CD4-positive, alpha-beta T cell (primary cell): ENCODE measurements around the gene DBNDD1. TPM values are rescaled to one million over a fixed set of nuclear protein-coding genes. Genes with fewer than 3 reads are reported as not detected.

Source experiments
- ATAC-seq: fragments of 200-7000 bp; cut with Tn5 transposase; one replicate; pipeline ENCODE4 v1.10.0; 2022; ENCODE audit warnings: mild to moderate bottlenecking; ENCODE audit not compliant: poor library complexity
- CTCF ChIA-PET: fragments of 350-600 bp; sonication (Branson Sonifier 250); formaldehyde crosslinking; loops from one replicate; lab custom pipeline; 2021; ENCODE audit warnings: antibody characterized with exemption, inconsistent platforms; lab: Charles Lee
- POLR2A ChIA-PET: fragments of 350-600 bp; sonication (Branson Sonifier 250); formaldehyde crosslinking; loops from one replicate; lab custom pipeline; 2021; ENCODE audit warnings: antibody characterized with exemption, inconsistent platforms; lab: Charles Lee
- DNase-seq, 14 experiments: peaks; one replicate each; pipeline ENCODE4 v3.0.0-alpha.2; 2013 to 2020; ENCODE audit warnings: mixed read lengths in 2 of 14
- H3K27ac ChIP-seq, 2 donors: one replicate each; pipeline versions ENCODE4 v1.5.1 to v1.7.0; 2013; ENCODE audit warnings: low read length in 2 of 2, low read depth in 1 of 2, mild to moderate bottlenecking in 1 of 2
- H3K27me3 ChIP-seq, 2 experiments: 1 replicate in 1 of 2; 2 replicates in 1 of 2; pipeline versions ENCODE4 v1.6.1 to v1.7.0; 2013; ENCODE audit warnings: low read length in 2 of 2, control low read depth in 1 of 2, mild to moderate bottlenecking in 1 of 2, moderate library complexity in 1 of 2; ENCODE audit not compliant: insufficient read depth in 2 of 2, control insufficient read depth in 1 of 2
- H3K36me3 ChIP-seq: one replicate; pipeline ENCODE4 v1.6.1; 2013; ENCODE audit warnings: low read length, control low read depth; ENCODE audit not compliant: insufficient read depth
- H3K4me1 ChIP-seq: one replicate; pipeline ENCODE4 v1.6.1; 2013; ENCODE audit warnings: low read length, control low read depth; ENCODE audit not compliant: insufficient read depth
- H3K4me3 ChIP-seq: one replicate; pipeline ENCODE4 v1.5.1; 2013; ENCODE audit warnings: mild to moderate bottlenecking, low read length, moderate library complexity
- H3K9me3 ChIP-seq, 2 experiments: 1 replicate in 1 of 2; 2 replicates in 1 of 2; pipeline versions ENCODE4 v1.6.1 to v1.7.0; 2013; ENCODE audit warnings: low read length in 2 of 2, mild to moderate bottlenecking in 2 of 2, control low read depth in 1 of 2, moderate library complexity in 1 of 2; ENCODE audit not compliant: control insufficient read depth in 1 of 2, insufficient read depth in 1 of 2
- H3K27ac Mint-ChIP-seq: one replicate; pipeline ENCODE4 v1.8.0; 2020; ENCODE audit warnings: mixed read lengths
- H3K27me3 Mint-ChIP-seq: one replicate; pipeline ENCODE4 v1.8.0; 2021; ENCODE audit warnings: mixed read lengths
- H3K36me3 Mint-ChIP-seq: one replicate; pipeline ENCODE4 v1.8.0; 2021; ENCODE audit warnings: low read depth, mixed read lengths
- H3K4me1 Mint-ChIP-seq: one replicate; pipeline ENCODE4 v1.8.0; 2021; ENCODE audit warnings: low read depth, mixed read lengths
- H3K4me3 Mint-ChIP-seq: one replicate; pipeline ENCODE4 v1.8.0; 2020; ENCODE audit warnings: mild to moderate bottlenecking, mixed read lengths
- H3K9me3 Mint-ChIP-seq: one replicate; pipeline ENCODE4 v1.8.0; 2020; ENCODE audit warnings: mixed read lengths
- intact Hi-C, 2 experiments: fragments of 100-400 bp; cut with DNase I in 1 of 2; cut with micrococcal nuclease in 1 of 2; formaldehyde crosslinking; loops; one replicate each; pipeline versions ENCODE4 v1.15.1 to v1.9.0; 2023 to 2025; cut with DNase I, micrococcal nuclease
- total RNA-seq, 174 experiments: library from RNA in 2 of 174; stranded (reverse) in 2 of 174; gene quantifications; one replicate each; pipeline ENCODE4 v1.2.3 and lab custom pipeline; 2021 to 2026
- TF ChIP-seq, protein P1 (sequence below): fragments of 200-600 bp; IDR thresholded peaks from one replicate; pipeline ENCODE4 v1.8.0; 2022; ENCODE audit warnings: antibody characterized with exemption, mild to moderate bottlenecking

Gene DBNDD1
- total RNA-seq, 2 experiments from 2014 or later, result 2.6 to 2.8 TPM

DNA sequence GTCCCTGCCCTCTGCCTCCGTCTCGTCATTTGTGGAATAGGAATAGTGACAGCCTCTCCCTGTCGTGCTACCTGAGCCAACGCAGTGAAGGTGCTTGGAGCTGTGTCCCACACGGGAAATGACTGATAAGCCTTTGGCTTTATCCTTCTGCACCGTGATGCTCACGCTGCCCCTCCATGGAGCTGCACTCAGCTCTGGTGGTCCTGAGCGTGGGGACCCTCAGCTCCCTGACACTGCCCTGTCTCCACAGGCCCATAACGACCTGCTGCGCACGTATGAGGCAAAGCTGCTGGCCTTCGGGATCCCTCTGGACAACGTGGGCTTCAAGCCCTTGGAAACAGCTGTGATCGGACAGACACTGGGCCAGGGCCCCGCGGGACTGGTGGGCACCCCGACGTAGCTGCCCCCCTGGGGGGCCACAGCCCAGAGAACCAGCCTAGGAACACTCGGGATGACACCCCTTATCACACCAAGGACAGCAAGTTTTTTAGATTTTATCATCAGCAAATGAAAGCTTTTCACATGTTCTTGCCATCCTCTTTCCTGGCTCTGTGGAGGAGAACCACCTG, 23.8 kb upstream of the DBNDD1 start:
- Mint-ChIP-seq H3K27ac (no peak overlapping the region), H3K9me3 (no peaks in the 10 kb centered on the region), H3K4me1 (peaks cover 6% of the 10 kb centered on the region), H3K36me3 (peaks cover 10% of the 10 kb centered on the region), H3K4me3 (no peak overlapping the region), H3K27me3 (peaks cover 14% of the 10 kb centered on the region)
- TF ChIP-seq, protein P1, sequence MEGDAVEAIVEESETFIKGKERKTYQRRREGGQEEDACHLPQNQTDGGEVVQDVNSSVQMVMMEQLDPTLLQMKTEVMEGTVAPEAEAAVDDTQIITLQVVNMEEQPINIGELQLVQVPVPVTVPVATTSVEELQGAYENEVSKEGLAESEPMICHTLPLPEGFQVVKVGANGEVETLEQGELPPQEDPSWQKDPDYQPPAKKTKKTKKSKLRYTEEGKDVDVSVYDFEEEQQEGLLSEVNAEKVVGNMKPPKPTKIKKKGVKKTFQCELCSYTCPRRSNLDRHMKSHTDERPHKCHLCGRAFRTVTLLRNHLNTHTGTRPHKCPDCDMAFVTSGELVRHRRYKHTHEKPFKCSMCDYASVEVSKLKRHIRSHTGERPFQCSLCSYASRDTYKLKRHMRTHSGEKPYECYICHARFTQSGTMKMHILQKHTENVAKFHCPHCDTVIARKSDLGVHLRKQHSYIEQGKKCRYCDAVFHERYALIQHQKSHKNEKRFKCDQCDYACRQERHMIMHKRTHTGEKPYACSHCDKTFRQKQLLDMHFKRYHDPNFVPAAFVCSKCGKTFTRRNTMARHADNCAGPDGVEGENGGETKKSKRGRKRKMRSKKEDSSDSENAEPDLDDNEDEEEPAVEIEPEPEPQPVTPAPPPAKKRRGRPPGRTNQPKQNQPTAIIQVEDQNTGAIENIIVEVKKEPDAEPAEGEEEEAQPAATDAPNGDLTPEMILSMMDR, result no peak
- intact Hi-C loops, result no loop called here
- ATAC-seq (no peak), DNase-seq (peak in 1 of 14 experiments; percentile 11)
- Histone ChIP-seq H3K27ac (no peak overlapping the region), H3K9me3 (peaks cover 0 to 7% of the 10 kb centered on the region in 2 experiments), H3K27me3 (peaks cover 10 to 13% of the 10 kb centered on the region in 2 experiments), H3K4me3 (no peak overlapping the region), H3K4me1 (peaks cover 16% of the 10 kb centered on the region), H3K36me3 (peaks cover 5% of the 10 kb centered on the region)
- ChIA-PET POLR2A (no interaction called here), CTCF (no interaction called here)

- no peak overlapping the region for H3K27ac Mint-ChIP-seq
- H3K36me3 ChIP-seq, result peaks cover 6% of the 10 kb centered on the region
- peaks cover 7 to 9% of the 10 kb centered on the region in 2 experiments for H3K27me3 ChIP-seq
- ATAC-seq (no peak), DNase-seq (no peak)
- peaks cover 14% of the 10 kb centered on the region for H3K27me3 Mint-ChIP-seq
- TF ChIP-seq, protein P1, result no peak
- peaks cover 6% of the 10 kb centered on the region for H3K4me1 Mint-ChIP-seq
- ChIA-PET POLR2A (no interaction called here), CTCF (no interaction called here)
- intact Hi-C loops, result no loop called here
- H3K27ac ChIP-seq, result no peak overlapping the region
- peaks cover 10% of the 10 kb centered on the region for H3K4me1 ChIP-seq
- no peak overlapping the region for H3K4me3 Mint-ChIP-seq
- H3K9me3 ChIP-seq, result peaks cover 0 to 4% of the 10 kb centered on the region in 2 experiments
- peaks cover 12% of the 10 kb centered on the region for H3K36me3 Mint-ChIP-seq
- H3K4me3 ChIP-seq, result no peak overlapping the region
- no peaks in the 10 kb centered on the region for H3K9me3 Mint-ChIP-seq
Measured at GRCh38 chr16:90041896-90042473, 22.7 kb upstream of the DBNDD1 start.

DNA sequence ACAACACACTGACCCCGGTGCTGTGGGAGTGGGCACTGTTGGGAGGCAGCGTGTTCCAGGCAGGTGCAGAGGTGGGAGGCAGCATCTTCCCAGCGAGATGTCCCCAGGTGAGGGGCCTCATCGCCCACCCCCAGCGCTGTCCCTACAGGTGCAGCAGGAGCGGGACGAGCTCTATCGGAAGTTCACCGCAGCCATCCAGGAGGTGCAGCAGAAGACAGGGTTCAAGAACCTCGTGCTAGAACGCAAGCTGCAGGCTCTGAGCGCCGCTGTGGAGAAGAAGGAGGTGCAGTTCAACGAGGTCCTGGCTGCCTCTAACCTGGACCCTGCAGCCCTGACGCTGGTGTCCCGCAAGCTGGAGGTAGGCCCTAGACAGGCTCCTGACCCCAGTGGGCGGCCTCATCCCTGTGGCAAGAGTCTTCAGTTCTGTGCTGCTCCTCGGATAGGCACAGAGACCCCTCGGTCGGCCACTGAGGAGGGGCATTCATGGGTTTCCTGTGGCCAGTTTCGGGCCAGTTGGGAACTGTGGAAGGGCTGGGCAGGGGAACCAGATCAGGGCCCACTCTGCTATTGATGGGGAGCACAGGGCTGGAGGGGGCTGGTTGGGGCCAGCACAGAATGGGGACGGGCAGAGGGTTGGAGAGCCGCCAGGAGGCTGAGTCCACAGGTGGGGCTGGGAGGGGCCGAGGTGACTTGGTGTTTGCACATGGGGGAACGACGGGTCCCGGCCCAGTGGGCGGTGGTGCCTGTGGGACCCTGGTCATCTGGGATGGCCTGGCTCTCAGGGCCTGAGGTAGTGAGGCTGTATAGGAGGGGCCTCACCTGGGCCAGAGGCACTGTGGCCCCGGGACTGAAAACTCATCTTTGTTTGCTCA, 21.1 kb upstream of the DBNDD1 start:
- intact Hi-C loops, result no loop called here
- DNase-seq (no peak), ATAC-seq (no peak)
- Mint-ChIP-seq H3K9me3 (no peaks in the 10 kb centered on the region), H3K27ac (no peak overlapping the region), H3K4me1 (no peaks in the 10 kb centered on the region), H3K27me3 (peaks cover under 1% of the 10 kb centered on the region), H3K36me3 (peaks cover 22% of the 10 kb centered on the region), H3K4me3 (no peak overlapping the region)
- Histone ChIP-seq H3K27me3 (no peaks in the 10 kb centered on the region), H3K27ac (no peak overlapping the region), H3K4me1 (no peaks in the 10 kb centered on the region), H3K36me3 (peaks cover 14% of the 10 kb centered on the region), H3K9me3 (no peaks in the 10 kb centered on the region), H3K4me3 (no peak overlapping the region)
- CTCF ChIA-PET, result no interaction called here
- TF ChIP-seq, protein P1, result no peak
- POLR2A ChIA-PET, result no interaction called here
